SU-DHL-6 (cell line): ENCODE data around the gene POM121.
"Not testable (repeated sequence)": the region's sequence is repeated elsewhere in the genome, so short reads cannot be mapped to it uniquely, and the experiment has no call there.

Experiments
- CTCF ChIP-seq: fragments of 200-600 bp; sonication (generic); IDR thresholded peaks from one replicate; pipeline ENCODE4 v1.5.1; 2017; ENCODE audit warnings: antibody characterized with exemption, mild to moderate bottlenecking, low read length, moderate library complexity; ENCODE audit not compliant: insufficient read depth, poor library complexity, severe bottlenecking
- EZH2phosphoT487 ChIP-seq: fragments of 200-600 bp; sonication (generic), shearing (Covaris generic); conservative IDR thresholded peaks from 2 replicates; pipeline ENCODE4 v1.6.1; 2018; ENCODE audit warnings: mild to moderate bottlenecking, antibody characterized with exemption, low read length, moderate library complexity, mixed read lengths

- TF ChIP-seq CTCF, EZH2phosphoT487: not testable (repeated sequence)
These were observed 17.3 kb downstream of the POM121 start for GRCh38 chr7:72942022-72942705.
